Activated CD8-positive, alpha-beta memory T cell treated with anti-CD3 and anti-CD28 coated beads, Interleukin-2, amount 50 U/mL, for 48 hours (primary cell): ENCODE results near the gene CELA2A.
"Not testable (repeated sequence)": the region's sequence is repeated elsewhere in the genome, so short reads cannot be mapped to it uniquely, and the experiment has no call there.

Experiments
- DNase-seq: peaks from one replicate; pipeline ENCODE4 v3.0.0-alpha.2; 2020

Gene CELA2A

GRCh38 chr1:15469821-15470448 lies 13.4 kb downstream of the CELA2A start:
- DNase-seq = not testable (repeated sequence)

- DNase-seq = not testable (repeated sequence)
These were observed 14.5 kb downstream of the CELA2A start for GRCh38 chr1:15471067-15471466.

DNA sequence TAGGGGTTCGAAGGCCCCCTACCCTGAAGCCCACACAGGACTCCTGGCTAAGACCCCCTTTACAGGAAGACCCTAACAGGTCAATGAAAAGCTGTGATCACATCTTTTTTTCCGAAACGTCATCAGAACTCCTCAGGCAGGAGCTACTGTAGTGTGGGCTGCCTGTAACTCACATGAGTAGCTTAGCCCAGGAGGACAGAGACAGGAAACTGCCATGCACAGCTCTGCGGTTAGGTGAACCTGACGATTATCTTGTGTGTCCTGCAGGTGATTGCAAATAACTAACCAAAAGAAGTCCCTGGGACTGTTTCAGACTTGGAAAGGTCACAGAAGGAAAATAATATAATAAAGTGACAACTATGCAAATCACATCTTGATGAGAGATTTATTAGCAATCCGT lies 15.2 kb downstream of the CELA2A start:
- not testable (repeated sequence) for DNase-seq

DNA sequence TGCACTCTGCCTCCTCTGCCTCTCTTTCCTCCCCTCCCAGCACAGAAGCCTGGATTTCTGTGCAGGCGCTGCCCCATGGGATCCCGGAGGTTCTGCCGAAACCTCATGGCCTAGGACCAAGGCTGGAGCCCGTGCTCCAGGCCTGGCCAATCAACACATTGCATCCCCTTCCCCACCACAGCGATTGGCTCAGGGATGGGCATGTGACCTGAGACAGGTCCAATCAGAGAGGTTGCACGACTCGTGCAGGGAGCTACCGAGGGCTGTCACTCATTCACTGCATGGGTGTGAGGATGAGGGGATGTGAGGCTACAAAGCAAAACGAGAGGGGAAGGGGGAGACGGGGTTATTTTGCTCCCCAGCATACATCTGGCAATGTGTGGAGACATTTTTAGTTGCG lies 16.1 kb downstream of the CELA2A start:
- no peak for DNase-seq

DNA sequence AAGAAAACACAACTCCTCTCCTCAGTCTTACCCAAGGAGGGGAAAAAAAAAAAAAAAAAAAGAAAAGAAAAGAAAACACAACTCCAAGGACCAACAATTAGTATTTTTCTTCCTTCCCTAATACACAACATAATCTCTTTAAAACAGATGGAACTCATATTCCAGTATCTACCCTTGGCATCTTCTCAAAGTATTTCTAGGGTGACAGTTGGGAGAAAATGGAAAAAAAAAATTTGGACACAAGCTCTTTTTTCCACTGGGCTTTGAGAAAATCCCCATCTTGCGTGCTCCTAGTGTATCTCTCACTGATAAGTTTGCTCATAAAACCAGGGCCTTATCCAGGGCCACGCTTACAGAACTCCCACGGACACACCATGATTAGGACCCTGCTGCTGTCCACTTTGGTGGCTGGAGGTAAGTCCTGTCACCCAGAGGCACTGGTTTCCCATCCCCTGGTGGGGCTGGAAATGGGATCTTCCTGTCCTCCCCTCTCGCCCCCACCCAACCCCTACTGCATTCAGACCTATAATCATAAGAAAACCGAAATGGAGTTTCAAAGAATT lies 19.3 kb downstream of the CELA2A start, which contains the start of gene CELA2B:
Gene CELA2B, plus strand, starts transcription at position 353 of the 563 bp plus-strand sequence. Its CDS starts 22 bp downstream, at position 375.
- no peak for DNase-seq

DNA sequence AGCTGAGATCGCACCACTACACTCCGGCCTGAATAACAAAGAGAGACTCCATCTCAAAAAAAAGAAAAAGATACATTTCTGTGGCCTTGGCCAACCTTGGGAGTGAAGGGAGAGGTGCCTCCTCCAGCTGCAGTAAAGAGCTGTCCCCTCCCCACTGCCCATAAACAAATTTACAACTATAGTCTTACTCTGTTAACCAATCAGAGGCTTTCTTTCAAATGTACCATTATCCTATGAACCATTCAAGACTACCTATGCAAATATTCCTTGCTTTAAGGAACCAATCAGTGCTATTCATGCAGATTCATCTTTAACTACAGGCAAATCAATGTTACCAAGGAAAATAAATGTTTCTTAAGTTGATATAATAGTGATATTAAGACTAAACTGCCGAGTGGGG lies 20.4 kb downstream of the CELA2A start:
- no peak for DNase-seq

GRCh38 chr1:15477646-15478212 lies 21.2 kb downstream of the CELA2A start:
- no peak for DNase-seq

GRCh38 chr1:15479654-15480347 lies 23.3 kb downstream of the CELA2A start:
- DNase-seq = no peak

- not testable (repeated sequence) for DNase-seq
These were observed 25.9 kb downstream of the CELA2A start for GRCh38 chr1:15482455-15482854.

DNA sequence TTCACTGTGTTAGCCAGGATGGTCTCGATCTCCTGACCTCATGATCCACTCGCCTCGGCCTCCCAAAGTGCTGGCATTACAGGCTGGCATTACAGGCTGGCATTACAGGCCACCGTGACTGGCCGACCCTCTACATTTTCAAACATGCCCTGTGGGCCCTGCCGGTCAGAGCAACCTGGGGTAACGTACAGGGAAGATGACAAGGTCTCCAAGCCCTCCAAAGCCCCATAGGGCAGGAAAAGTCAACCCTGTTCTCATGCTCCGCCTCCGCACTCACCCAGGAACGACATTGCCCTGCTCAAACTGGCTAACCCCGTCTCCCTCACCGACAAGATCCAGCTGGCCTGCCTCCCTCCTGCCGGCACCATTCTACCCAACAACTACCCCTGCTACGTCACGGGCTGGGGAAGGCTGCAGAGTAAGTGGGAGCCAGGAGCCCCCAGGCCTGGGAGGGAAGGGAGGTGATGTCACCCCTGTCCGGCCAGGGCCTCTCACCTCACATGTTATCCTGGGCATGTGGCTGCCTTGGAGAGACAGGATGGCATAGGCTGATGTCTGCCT lies 26.5 kb downstream of the CELA2A start:
- not testable (repeated sequence) for DNase-seq

- no peak for DNase-seq
These were observed 27.4 kb downstream of the CELA2A start for GRCh38 chr1:15483971-15484370.

DNA sequence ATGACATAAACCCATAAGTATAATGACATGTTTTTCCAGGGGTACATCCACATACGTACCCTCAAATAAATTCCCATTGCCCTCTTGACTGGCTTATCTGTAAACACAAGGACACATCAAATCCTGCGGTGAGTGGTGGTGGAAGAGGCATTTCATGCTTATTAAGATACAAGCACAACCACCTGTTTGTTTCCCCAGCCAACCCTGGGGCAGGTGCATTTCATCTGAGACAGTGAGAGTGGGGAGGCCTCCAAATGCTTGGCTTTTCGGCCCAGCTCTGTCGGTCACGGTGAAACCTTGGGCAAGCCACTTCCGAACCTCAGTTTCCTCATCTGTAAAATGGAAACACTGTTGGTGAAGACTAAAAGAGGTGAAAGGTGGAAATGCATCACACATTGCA lies 27.9 kb downstream of the CELA2A start:
- not testable (repeated sequence) for DNase-seq

DNA sequence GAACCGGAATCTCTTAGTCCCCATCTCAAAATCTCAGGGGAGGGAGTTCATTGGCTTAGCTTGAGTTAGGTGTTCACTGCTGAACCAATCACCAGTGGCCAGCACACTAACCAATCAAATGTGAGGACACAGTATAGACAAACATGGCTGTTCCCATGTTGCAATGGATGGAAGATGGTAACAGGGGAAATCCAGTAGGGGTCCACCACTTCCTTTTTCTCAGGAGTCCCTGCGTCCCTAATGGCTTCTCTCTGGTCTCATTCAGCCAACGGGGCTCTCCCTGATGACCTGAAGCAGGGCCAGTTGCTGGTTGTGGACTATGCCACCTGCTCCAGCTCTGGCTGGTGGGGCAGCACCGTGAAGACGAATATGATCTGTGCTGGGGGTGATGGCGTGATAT lies 29.1 kb downstream of the CELA2A start:
- DNase-seq = no peak

DNA sequence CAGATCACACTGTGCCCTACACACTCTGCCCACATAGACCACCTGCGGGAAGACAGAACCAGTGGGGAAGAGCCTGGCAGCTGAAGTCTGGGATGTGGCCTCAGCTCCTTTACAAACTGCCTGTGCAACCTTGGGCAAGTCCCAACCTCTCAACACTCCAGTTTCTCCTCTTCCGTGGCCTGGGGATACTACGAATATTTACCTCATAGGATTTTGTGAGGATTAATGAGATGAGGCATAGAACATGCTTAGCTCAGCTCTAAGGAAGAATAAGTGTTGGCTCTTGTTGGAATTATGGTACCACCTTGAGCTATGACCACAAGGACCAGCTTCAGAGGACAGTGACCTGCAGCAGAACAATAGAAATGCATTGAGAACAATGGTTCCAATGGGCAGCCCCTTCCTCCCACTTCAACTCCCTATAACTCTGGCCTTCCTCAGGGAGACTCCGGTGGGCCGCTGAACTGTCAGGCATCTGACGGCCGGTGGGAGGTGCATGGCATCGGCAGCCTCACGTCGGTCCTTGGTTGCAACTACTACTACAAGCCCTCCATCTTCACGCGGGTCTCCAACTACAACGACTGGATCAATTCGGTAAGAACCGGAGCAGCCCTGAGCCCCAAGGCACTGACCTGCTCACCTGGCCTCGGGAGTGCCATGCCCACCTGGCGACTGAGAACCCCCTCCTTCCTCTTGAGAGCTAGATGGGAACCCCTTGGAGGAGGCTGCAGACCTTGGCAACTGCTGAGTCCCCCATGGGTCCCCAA lies 30.5 kb downstream of the CELA2A start:
- not testable (repeated sequence) for DNase-seq

DNA sequence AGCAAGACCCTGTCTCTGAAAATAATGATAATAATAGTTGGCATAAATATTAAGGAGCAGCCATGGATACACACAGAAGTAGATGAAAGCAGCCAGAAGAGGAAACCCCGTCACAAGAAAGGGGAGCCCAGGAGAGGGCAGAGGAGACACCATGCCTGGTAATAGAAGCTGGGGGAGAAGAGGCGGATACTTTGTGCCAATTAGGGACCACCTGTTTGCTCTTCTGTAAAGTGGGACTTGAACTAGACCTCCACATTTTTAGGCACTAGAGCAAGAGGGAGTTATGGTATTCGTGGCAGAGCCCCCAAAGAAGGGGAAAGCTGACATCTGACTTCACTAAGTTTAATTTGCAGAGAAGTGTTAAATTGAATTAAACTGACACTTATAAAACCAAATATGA lies 31.8 kb downstream of the CELA2A start:
- no peak for DNase-seq

GRCh38 chr1:15489052-15489736 lies 32.7 kb downstream of the CELA2A start:
- DNase-seq = no peak

- DNase-seq = not testable (repeated sequence)
These were observed 34.5 kb downstream of the CELA2A start for GRCh38 chr1:15491010-15491409.

DNA sequence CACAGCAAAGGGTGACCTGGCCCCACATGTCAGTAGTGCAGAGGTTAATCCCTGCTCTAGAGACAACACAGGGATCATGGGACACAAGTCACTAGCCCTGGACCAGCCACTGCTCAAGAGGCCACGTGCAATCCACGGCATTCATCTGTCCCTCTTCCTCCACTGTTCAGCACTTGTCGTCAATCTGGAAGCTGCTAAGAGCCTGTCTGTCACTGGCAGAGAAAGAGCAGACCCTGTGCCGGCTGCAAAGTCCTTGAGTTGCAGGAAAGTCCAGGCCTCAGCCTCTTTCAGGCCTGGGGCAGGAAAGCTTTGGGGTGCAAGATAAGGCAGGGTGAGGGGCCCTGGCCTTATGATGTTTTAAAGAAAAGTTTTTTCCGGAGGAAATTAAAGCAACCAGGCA lies 36.1 kb downstream of the CELA2A start:
- no peak for DNase-seq

GRCh38 chr1:15493869-15494390 lies 37.4 kb downstream of the CELA2A start:
- DNase-seq = no peak

- no peak for DNase-seq
These were observed 43.9 kb downstream of the CELA2A start for GRCh38 chr1:15500184-15501178.
